ENCODE data around the gene APOL3.
A peak's percentile ranks its signal among the peaks of the same experiment; 100 is the strongest.
"Not testable (repeated sequence)": the region's sequence is repeated elsewhere in the genome, so short reads cannot be mapped to it uniquely, and the experiment has no call there.

Gene APOL3

GRCh38 chr22:36156119-36156514 is 4.4 kb downstream of the APOL3 start:
- no peak for FAIRE-seq

- no peak for FAIRE-seq
These were observed 4.9 kb downstream of the APOL3 start for GRCh38 chr22:36155702-36156101.

GRCh38 chr22:36154423-36154945 is 6.1 kb downstream of the APOL3 start:
- FAIRE-seq: no peak

GRCh38 chr22:36153501-36154422 is 6.8 kb downstream of the APOL3 start:
- FAIRE-seq: no peak

GRCh38 chr22:36152821-36153220 is 7.7 kb downstream of the APOL3 start:
- not testable (repeated sequence) for FAIRE-seq

GRCh38 chr22:36152088-36152487 is 8.5 kb downstream of the APOL3 start:
- no peak for FAIRE-seq

- no peak for FAIRE-seq
These were observed 9.5 kb downstream of the APOL3 start for GRCh38 chr22:36151006-36151595.

- FAIRE-seq: no peak
These were observed 11.1 kb downstream of the APOL3 start for GRCh38 chr22:36149441-36149840.

GRCh38 chr22:36148411-36148810 is 12.1 kb downstream of the APOL3 start:
- FAIRE-seq: no peak

- no peak for FAIRE-seq
These were observed 13.3 kb downstream of the APOL3 start for GRCh38 chr22:36147196-36147791.

- FAIRE-seq: no peak
These were observed 14.7 kb downstream of the APOL3 start for GRCh38 chr22:36145881-36146280.

- peak; percentile 46 for FAIRE-seq
These were observed 15.5 kb downstream of the APOL3 start for GRCh38 chr22:36144886-36145541.

- FAIRE-seq: no peak
These were observed 16.6 kb downstream of the APOL3 start for GRCh38 chr22:36143956-36144355.

- FAIRE-seq: no peak
These were observed 17.3 kb downstream of the APOL3 start for GRCh38 chr22:36143066-36143815.

GRCh38 chr22:36141481-36141880 is 19.1 kb downstream of the APOL3 start:
- FAIRE-seq: no peak

- not testable (repeated sequence) for FAIRE-seq
These were observed 21.8 kb downstream of the APOL3 start for GRCh38 chr22:36138709-36139108.

- FAIRE-seq: no peak
These were observed 23.6 kb downstream of the APOL3 start for GRCh38 chr22:36136988-36137387.

- FAIRE-seq: no peak
These were observed 24.1 kb downstream of the APOL3 start for GRCh38 chr22:36136475-36136874.

- FAIRE-seq: no peak
These were observed 25.1 kb downstream of the APOL3 start for GRCh38 chr22:36135306-36135980.

GRCh38 chr22:36134182-36134581 is 26.4 kb downstream of the APOL3 start:
- FAIRE-seq: no peak

- no peak for FAIRE-seq
These were observed 28.6 kb downstream of the APOL3 start for GRCh38 chr22:36131907-36132306.
